ENCODE measurements around the gene VEZT. TPM values are rescaled to one million over a fixed set of nuclear protein-coding genes. Genes with fewer than 3 reads are reported as not detected.
"Not testable (repeated sequence)": the region's sequence is repeated elsewhere in the genome, so short reads cannot be mapped to it uniquely, and the experiment has no call there.

The VEZT gene
- total and polyA plus RNA-seq, 9 donors, result 31.2 to 67.7 (median 52.8) TPM

GRCh38 chr12:95322326-95322725 lies 104.7 kb downstream of the VEZT start:
- H3K4me3 ChIP-seq, result no peak overlapping the region
- TF ChIP-seq POLR2A (IDR thresholded peaks at IDR 0.05) (no peak), CTCF (IDR thresholded peaks at IDR 0.05) (no peak), EP300 (IDR thresholded peaks at IDR 0.05) (no peak)
- no peaks in the 10 kb centered on the region for H3K4me1 ChIP-seq (ENCODE audit: insufficient read depth)
- H3K27ac ChIP-seq, result no peak overlapping the region
- no peak for DNase-seq
- no peaks in the 10 kb centered on the region for H3K27me3 ChIP-seq
- 69 to 83% (median 75%) methylated on average over 4 of the region's 4 CpGs for WGBS, 3 donors
- H3K36me3 ChIP-seq, result no peaks in the 10 kb centered on the region
- H3K9me3 ChIP-seq, result no peaks in the 10 kb centered on the region
- intact Hi-C loops (cut with DNase I), result no loop called here

- no peaks in the 10 kb centered on the region for H3K9me3 ChIP-seq
- H3K27me3 ChIP-seq, result no peaks in the 10 kb centered on the region
- no peaks in the 10 kb centered on the region for H3K4me1 ChIP-seq (ENCODE audit: insufficient read depth)
- H3K4me3 ChIP-seq, result no peak overlapping the region
- no peak for TF ChIP-seq POLR2A (IDR thresholded peaks at IDR 0.05)
- TF ChIP-seq EP300 (IDR thresholded peaks at IDR 0.05), result no peak
- TF ChIP-seq CTCF (IDR thresholded peaks at IDR 0.05), result no peak
- intact Hi-C loops (cut with DNase I), result no loop called here
- H3K36me3 ChIP-seq, result no peaks in the 10 kb centered on the region
- no peak for DNase-seq
- H3K27ac ChIP-seq, result no peak overlapping the region
Observed at GRCh38 chr12:95323212-95323611, 105.6 kb downstream of the VEZT start.

GRCh38 chr12:95324246-95324645 lies 106.6 kb downstream of the VEZT start:
- 70 to 75% (median 71%) methylated on average over 7 of the region's 7 CpGs for WGBS, 3 donors
- H3K4me3 ChIP-seq; H3K9me3 ChIP-seq; H3K27ac ChIP-seq; DNase-seq; H3K36me3 ChIP-seq; H3K27me3 ChIP-seq; H3K4me1 ChIP-seq (ENCODE audit: insufficient read depth); intact Hi-C loops (cut with DNase I): not testable (repeated sequence)

- Histone ChIP-seq H3K36me3 (no peaks in the 10 kb centered on the region), H3K27me3 (no peaks in the 10 kb centered on the region), H3K27ac (no peak overlapping the region), H3K9me3 (no peaks in the 10 kb centered on the region), H3K4me1 (ENCODE audit: insufficient read depth) (no peaks in the 10 kb centered on the region), H3K4me3 (no peak overlapping the region)
- no peak for DNase-seq
- intact Hi-C loops (cut with DNase I), result no loop called here
- 96 to 98% (median 97%) methylated on average over 4 of the region's 4 CpGs for WGBS, 3 donors
- no peak for TF ChIP-seq POLR2A (IDR thresholded peaks at IDR 0.05)
- TF ChIP-seq EP300 (IDR thresholded peaks at IDR 0.05), result no peak
Observed at GRCh38 chr12:95325501-95325900, 107.9 kb downstream of the VEZT start.

GRCh38 chr12:95326445-95326844 lies 108.8 kb downstream of the VEZT start:
- Histone ChIP-seq H3K9me3 (no peaks in the 10 kb centered on the region), H3K27ac (no peak overlapping the region), H3K4me1 (ENCODE audit: insufficient read depth) (no peaks in the 10 kb centered on the region), H3K4me3 (no peak overlapping the region), H3K36me3 (no peaks in the 10 kb centered on the region), H3K27me3 (no peaks in the 10 kb centered on the region)
- no peak for DNase-seq
- TF ChIP-seq EP300 (IDR thresholded peaks at IDR 0.05), result no peak
- no peak for TF ChIP-seq POLR2A (IDR thresholded peaks at IDR 0.05)
- TF ChIP-seq CTCF (IDR thresholded peaks at IDR 0.05), result no peak
- intact Hi-C loops (cut with DNase I), result no loop called here
- 6 to 19% (median 13%) methylated on average over 1 of the region's 1 CpG for WGBS, 3 donors

- no peak overlapping the region for H3K27ac ChIP-seq
- H3K4me3 ChIP-seq, result no peak overlapping the region
- no peaks in the 10 kb centered on the region for H3K36me3 ChIP-seq
- no peaks in the 10 kb centered on the region for H3K4me1 ChIP-seq (ENCODE audit: insufficient read depth)
- no peaks in the 10 kb centered on the region for H3K9me3 ChIP-seq
- no peak for TF ChIP-seq CTCF (IDR thresholded peaks at IDR 0.05)
- intact Hi-C loops (cut with DNase I), result no loop called here
- DNase-seq, result no peak
- WGBS, 3 donors, result 76 to 78% (median 77%) methylated on average over 5 of the region's 5 CpGs
- no peaks in the 10 kb centered on the region for H3K27me3 ChIP-seq
Observed at GRCh38 chr12:95326855-95327254, 109.2 kb downstream of the VEZT start.

Data from ovary (tissue), 9 donors.